Activated CD4-positive, alpha-beta T cell treated with anti-CD3 and anti-CD28 coated beads, Interleukin-2, amount 50 U/mL, for 4 hours (primary cell): ENCODE data around the gene NPPA.
"Not testable (repeated sequence)": the region's sequence is repeated elsewhere in the genome, so short reads cannot be mapped to it uniquely, and the experiment has no call there.

Experiments used
- DNase-seq, 2 experiments: peaks; one replicate each; pipeline ENCODE4 v3.0.0-alpha.2; 2020

Gene NPPA

GRCh38 chr1:11805422-11806306 is 41.9 kb downstream of the NPPA start, which contains the start of the genes CLCN6 and MTHFR:
Gene CLCN6 (plus strand): TSS chr1:11806191. CDS start chr1:11806263, 72 bp downstream.
Gene MTHFR (minus strand): TSS chr1:11805964. CDS start chr1:11803116, 2,848 bp downstream.
- peak; percentile 96 to 97 for DNase-seq

- peak; percentile 39 to 47 for DNase-seq
Measured at GRCh38 chr1:11804666-11805421, 42.7 kb downstream of the NPPA start.

DNA sequence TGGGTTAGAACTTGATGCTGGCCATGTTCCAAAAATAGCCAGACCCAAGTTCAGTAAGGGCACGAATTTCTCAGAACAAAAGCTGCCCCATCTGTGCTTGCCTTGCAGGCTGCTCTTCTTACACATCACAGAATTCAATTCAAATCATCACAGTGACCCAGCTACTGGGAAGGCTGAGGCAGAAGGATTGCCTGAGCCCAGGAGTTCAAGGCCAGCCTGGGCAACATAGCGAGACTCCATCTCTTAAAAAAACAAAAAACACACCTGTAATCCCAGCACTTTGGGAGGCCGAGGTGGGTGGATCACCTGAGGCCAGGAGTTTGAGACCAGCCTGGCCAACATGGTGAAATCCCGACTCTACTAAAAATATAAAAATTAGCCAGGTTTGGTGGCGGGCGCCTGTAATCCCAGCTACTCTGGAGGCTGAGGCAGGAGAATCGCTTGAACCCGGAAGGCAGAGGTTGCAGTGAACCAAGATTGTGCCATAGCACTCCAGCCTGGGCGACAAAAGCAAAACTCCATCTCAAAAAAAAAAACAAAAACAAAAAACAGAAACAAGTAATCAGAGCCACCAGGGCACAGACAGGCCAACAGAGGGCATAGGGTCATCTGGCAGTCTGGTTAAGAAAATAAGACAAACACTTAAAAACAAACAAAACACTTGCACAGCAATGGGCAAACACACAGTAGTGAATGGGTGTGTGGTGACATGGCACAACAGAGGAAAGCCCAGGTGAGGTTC is 43.5 kb downstream of the NPPA start:
- not testable (repeated sequence) for DNase-seq

GRCh38 chr1:11802973-11803885 is 44.4 kb downstream of the NPPA start:
- peak; percentile 51 to 56 for DNase-seq

GRCh38 chr1:11802616-11802972 is 45.0 kb downstream of the NPPA start:
- no peak for DNase-seq

DNA sequence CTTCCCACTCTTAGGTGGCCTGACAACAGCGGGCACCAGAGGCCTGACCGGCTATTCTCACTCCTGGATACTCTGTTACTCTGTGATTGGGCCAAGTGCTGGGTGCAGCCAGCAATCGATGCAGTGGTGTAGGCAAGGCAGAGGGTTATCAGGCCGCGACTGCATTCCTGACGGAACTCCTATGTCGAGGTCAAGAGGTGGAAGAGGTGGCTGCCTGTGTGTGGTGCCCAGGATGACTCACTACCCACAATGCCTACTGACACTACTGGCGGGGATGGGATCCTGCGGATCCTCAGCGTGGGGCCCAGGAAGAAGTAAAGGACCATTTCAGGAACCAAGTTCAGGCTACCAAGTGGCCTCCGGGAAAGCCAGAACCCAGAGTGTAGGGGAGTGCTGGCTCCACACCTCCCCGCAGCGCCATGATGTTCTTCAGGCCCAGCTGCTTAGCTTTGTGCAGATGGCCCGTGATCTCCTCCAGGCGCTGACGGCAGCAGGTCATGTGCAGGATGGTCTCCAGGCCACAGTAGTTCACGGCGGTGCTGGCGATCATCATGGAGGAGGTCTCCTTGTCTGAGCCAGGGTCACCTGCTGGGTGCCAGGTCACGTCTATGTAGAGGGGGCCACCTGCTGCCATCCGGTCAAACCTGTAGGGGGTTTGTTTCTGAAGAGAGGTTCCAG is 46.7 kb downstream of the NPPA start:
- DNase-seq: no peak

- DNase-seq: no peak
Measured at GRCh38 chr1:11800391-11800755, 47.2 kb downstream of the NPPA start.

- no peak for DNase-seq
Measured at GRCh38 chr1:11799896-11800295, 47.7 kb downstream of the NPPA start.

- DNase-seq: no peak
Measured at GRCh38 chr1:11799099-11799498, 48.5 kb downstream of the NPPA start.

- no peak for DNase-seq
Measured at GRCh38 chr1:11797525-11798216, 49.9 kb downstream of the NPPA start.

- DNase-seq: no peak
Measured at GRCh38 chr1:11796036-11796828, 51.4 kb downstream of the NPPA start.
